GM19099 (cell line): ENCODE measurements around the gene TEAD3.

Experiments
- POLR2A ChIP-seq: IDR thresholded peaks from 3 replicates; pipeline ENCODE4 v1.6.1; 2011; ENCODE audit warnings: low read depth; ENCODE audit not compliant: insufficient read length; ENCODE audit errors: extremely low read depth

Gene TEAD3

GRCh38 chr6:35453236-35453635 lies 43.6 kb downstream of the TEAD3 start:
- TF ChIP-seq POLR2A = no peak

- TF ChIP-seq POLR2A = peak; percentile 59
These were observed 44.4 kb downstream of the TEAD3 start, which contains the start of gene FANCE for GRCh38 chr6:35452183-35453090. Gene FANCE (plus strand): TSS chr6:35452338. CDS start chr6:35452546, 208 bp downstream.

- no peak for TF ChIP-seq POLR2A
These were observed 45.3 kb downstream of the TEAD3 start for GRCh38 chr6:35451354-35452182.

- no peak for TF ChIP-seq POLR2A
These were observed 47.5 kb downstream of the TEAD3 start for GRCh38 chr6:35449287-35449881.

GRCh38 chr6:35448191-35448590 lies 48.7 kb downstream of the TEAD3 start:
- no peak for TF ChIP-seq POLR2A

- no peak for TF ChIP-seq POLR2A
These were observed 51.2 kb downstream of the TEAD3 start for GRCh38 chr6:35445691-35446090.

GRCh38 chr6:35443341-35444030 lies 53.4 kb downstream of the TEAD3 start:
- TF ChIP-seq POLR2A = no peak

- no peak for TF ChIP-seq POLR2A
These were observed 54.2 kb downstream of the TEAD3 start for GRCh38 chr6:35442693-35443092.

GRCh38 chr6:35441642-35442041 lies 55.2 kb downstream of the TEAD3 start:
- no peak for TF ChIP-seq POLR2A

GRCh38 chr6:35441205-35441604 lies 55.7 kb downstream of the TEAD3 start:
- no peak for TF ChIP-seq POLR2A

- TF ChIP-seq POLR2A = no peak
These were observed 57.6 kb downstream of the TEAD3 start for GRCh38 chr6:35439308-35439707.

GRCh38 chr6:35436071-35436857 lies 60.6 kb downstream of the TEAD3 start:
- TF ChIP-seq POLR2A = no peak

GRCh38 chr6:35435074-35435837 lies 61.6 kb downstream of the TEAD3 start:
- TF ChIP-seq POLR2A = no peak
